GM23338 (cell line): ENCODE results near the gene TTC13. TPM values are rescaled to one million over a fixed set of nuclear protein-coding genes. Genes with fewer than 3 reads are reported as not detected.

ENCODE experiments used
- CREB1 ChIP-seq: fragments of 250-450 bp; sonication (Bioruptor Pico); IDR thresholded peaks from 2 replicates; pipeline ENCODE4 v1.5.0; 2020; ENCODE audit warnings: low read depth, mild to moderate bottlenecking, moderate library complexity
- EZH2 ChIP-seq: fragments of 200-600 bp; sonication (generic); IDR thresholded peaks from one replicate; pipeline ENCODE4 v1.8.0; 2017; ENCODE audit warnings: antibody characterized with exemption, mild to moderate bottlenecking, low read depth; ENCODE audit not compliant: unreplicated experiment
- ZNF331 ChIP-seq: fragments of 250-450 bp; sonication (Bioruptor Pico); IDR thresholded peaks from 2 replicates; pipeline ENCODE4 v1.5.0; 2020; ENCODE audit warnings: low read depth, mild to moderate bottlenecking, moderate library complexity
- polyA plus RNA-seq: library from polyadenylated mRNA; unstranded; fragments of >200 nt; fragmentation: Nextera tagmentation; extraction: Ambion mirVana; gene quantifications from 2 replicates; pipeline ENCODE4 v1.2.1, GENCODE V29; 2016
- total RNA-seq: library from RNA; depleted of rRNA; stranded (reverse); fragments of >200 nt; shearing (Covaris generic); gene quantifications from 2 replicates; pipeline ENCODE4 v1.2.3, GENCODE V29; 2014
- TF ChIP-seq, protein P1 (sequence below): fragments of 250-450 bp; sonication (Bioruptor Pico); IDR thresholded peaks from 2 replicates; pipeline ENCODE4 v1.5.0; 2020; ENCODE audit warnings: mild to moderate bottlenecking, moderate library complexity
- TF ChIP-seq, protein P2 (sequence below): IDR thresholded peaks from one replicate; pipeline ENCODE4 v1.6.1; 2018; ENCODE audit warnings: antibody characterized with exemption; ENCODE audit not compliant: unreplicated experiment

Gene TTC13
- total and polyA plus RNA-seq, 2 experiments from 2014 or later: 3.8 to 9.4 TPM

DNA sequence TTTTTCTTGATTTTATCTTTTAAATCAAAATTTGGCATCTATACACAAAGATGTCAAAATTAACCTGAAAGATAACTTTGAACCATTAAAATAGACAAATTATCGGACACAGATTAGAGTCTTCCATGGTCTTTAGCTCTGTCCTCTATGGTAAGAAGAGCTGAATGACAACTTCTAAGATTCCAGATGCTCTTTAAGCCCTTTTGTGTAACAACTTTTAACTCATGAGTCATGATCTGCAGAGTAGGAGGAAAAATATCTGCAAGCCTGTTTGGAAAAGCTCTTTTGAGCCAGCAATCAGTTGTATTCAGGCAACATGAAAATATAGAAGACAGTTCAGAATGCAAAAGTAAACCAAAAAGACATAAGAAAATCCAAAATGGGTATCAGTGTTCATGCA, 37.8 kb downstream of the TTC13 start (continued):
- TF ChIP-seq, protein P1, sequence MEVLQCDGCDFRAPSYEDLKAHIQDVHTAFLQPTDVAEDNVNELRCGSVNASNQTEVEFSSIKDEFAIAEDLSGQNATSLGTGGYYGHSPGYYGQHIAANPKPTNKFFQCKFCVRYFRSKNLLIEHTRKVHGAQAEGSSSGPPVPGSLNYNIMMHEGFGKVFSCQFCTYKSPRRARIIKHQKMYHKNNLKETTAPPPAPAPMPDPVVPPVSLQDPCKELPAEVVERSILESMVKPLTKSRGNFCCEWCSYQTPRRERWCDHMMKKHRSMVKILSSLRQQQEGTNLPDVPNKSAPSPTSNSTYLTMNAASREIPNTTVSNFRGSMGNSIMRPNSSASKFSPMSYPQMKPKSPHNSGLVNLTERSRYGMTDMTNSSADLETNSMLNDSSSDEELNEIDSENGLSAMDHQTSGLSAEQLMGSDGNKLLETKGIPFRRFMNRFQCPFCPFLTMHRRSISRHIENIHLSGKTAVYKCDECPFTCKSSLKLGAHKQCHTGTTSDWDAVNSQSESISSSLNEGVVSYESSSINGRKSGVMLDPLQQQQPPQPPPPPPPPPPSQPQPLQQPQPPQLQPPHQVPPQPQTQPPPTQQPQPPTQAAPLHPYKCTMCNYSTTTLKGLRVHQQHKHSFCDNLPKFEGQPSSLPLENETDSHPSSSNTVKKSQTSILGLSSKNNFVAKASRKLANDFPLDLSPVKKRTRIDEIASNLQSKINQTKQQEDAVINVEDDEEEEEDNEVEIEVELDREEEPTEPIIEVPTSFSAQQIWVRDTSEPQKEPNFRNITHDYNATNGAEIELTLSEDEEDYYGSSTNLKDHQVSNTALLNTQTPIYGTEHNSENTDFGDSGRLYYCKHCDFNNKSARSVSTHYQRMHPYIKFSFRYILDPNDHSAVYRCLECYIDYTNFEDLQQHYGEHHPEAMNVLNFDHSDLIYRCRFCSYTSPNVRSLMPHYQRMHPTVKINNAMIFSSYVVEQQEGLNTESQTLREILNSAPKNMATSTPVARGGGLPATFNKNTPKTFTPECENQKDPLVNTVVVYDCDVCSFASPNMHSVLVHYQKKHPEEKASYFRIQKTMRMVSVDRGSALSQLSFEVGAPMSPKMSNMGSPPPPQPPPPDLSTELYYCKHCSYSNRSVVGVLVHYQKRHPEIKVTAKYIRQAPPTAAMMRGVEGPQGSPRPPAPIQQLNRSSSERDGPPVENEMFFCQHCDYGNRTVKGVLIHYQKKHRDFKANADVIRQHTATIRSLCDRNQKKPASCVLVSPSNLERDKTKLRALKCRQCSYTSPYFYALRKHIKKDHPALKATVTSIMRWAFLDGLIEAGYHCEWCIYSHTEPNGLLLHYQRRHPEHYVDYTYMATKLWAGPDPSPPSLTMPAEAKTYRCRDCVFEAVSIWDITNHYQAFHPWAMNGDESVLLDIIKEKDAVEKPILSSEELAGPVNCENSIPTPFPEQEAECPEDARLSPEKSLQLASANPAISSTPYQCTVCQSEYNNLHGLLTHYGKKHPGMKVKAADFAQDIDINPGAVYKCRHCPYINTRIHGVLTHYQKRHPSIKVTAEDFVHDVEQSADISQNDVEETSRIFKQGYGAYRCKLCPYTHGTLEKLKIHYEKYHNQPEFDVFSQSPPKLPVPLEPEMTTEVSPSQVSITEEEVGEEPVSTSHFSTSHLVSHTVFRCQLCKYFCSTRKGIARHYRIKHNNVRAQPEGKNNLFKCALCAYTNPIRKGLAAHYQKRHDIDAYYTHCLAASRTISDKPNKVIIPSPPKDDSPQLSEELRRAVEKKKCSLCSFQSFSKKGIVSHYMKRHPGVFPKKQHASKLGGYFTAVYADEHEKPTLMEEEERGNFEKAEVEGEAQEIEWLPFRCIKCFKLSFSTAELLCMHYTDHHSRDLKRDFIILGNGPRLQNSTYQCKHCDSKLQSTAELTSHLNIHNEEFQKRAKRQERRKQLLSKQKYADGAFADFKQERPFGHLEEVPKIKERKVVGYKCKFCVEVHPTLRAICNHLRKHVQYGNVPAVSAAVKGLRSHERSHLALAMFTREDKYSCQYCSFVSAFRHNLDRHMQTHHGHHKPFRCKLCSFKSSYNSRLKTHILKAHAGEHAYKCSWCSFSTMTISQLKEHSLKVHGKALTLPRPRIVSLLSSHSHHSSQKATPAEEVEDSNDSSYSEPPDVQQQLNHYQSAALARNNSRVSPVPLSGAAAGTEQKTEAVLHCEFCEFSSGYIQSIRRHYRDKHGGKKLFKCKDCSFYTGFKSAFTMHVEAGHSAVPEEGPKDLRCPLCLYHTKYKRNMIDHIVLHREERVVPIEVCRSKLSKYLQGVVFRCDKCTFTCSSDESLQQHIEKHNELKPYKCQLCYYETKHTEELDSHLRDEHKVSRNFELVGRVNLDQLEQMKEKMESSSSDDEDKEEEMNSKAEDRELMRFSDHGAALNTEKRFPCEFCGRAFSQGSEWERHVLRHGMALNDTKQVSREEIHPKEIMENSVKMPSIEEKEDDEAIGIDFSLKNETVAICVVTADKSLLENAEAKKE (CRISPR knock-in tag): no peak
- TF ChIP-seq CREB1 (CRISPR knock-in tag) (no peak), ZNF331 (CRISPR knock-in tag) (no peak), EZH2 (no peak)
- TF ChIP-seq, protein P2, sequence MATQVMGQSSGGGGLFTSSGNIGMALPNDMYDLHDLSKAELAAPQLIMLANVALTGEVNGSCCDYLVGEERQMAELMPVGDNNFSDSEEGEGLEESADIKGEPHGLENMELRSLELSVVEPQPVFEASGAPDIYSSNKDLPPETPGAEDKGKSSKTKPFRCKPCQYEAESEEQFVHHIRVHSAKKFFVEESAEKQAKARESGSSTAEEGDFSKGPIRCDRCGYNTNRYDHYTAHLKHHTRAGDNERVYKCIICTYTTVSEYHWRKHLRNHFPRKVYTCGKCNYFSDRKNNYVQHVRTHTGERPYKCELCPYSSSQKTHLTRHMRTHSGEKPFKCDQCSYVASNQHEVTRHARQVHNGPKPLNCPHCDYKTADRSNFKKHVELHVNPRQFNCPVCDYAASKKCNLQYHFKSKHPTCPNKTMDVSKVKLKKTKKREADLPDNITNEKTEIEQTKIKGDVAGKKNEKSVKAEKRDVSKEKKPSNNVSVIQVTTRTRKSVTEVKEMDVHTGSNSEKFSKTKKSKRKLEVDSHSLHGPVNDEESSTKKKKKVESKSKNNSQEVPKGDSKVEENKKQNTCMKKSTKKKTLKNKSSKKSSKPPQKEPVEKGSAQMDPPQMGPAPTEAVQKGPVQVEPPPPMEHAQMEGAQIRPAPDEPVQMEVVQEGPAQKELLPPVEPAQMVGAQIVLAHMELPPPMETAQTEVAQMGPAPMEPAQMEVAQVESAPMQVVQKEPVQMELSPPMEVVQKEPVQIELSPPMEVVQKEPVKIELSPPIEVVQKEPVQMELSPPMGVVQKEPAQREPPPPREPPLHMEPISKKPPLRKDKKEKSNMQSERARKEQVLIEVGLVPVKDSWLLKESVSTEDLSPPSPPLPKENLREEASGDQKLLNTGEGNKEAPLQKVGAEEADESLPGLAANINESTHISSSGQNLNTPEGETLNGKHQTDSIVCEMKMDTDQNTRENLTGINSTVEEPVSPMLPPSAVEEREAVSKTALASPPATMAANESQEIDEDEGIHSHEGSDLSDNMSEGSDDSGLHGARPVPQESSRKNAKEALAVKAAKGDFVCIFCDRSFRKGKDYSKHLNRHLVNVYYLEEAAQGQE: no peak
